SJSA1 (cell line): ENCODE measurements around the gene KCNJ2. TPM values are rescaled to one million over a fixed set of nuclear protein-coding genes. Genes with fewer than 3 reads are reported as not detected.

Experiments
- DNase-seq, 2 experiments: peaks; one replicate each; pipeline ENCODE4 v3.0.0-alpha.2; 2015 to 2020; ENCODE audit warnings: low spot score in 2 of 2, low read depth in 1 of 2
- H3K27ac ChIP-seq: fragments of 250-450 bp; sonication (Bioruptor Pico); 2 replicates; pipeline ENCODE4 v1.5.1; 2020; ENCODE audit warnings: mild to moderate bottlenecking, moderate library complexity
- H3K27me3 ChIP-seq: fragments of 250-450 bp; sonication (Bioruptor Pico); replicated peaks from 2 replicates; pipeline ENCODE4 v1.5.1; 2020; ENCODE audit warnings: mild to moderate bottlenecking, moderate library complexity
- H3K36me3 ChIP-seq: fragments of 250-450 bp; sonication (Bioruptor Pico); 2 replicates; pipeline ENCODE4 v1.5.1; 2020; ENCODE audit warnings: mild to moderate bottlenecking
- H3K4me1 ChIP-seq: fragments of 250-450 bp; sonication (Bioruptor Pico); replicated peaks from 2 replicates; pipeline ENCODE4 v1.6.1; 2021; ENCODE audit warnings: mild to moderate bottlenecking
- H3K4me3 ChIP-seq: fragments of 250-450 bp; sonication (Bioruptor Pico); 2 replicates; pipeline ENCODE4 v1.5.1; 2020; ENCODE audit warnings: mild to moderate bottlenecking
- H3K9me3 ChIP-seq: fragments of 250-450 bp; sonication (Bioruptor Pico); replicated peaks from 2 replicates; pipeline ENCODE4 v1.5.1; 2020; ENCODE audit warnings: mild to moderate bottlenecking
- total RNA-seq: library from RNA; depleted of rRNA; stranded (reverse); fragments of >200 nt; shearing (Covaris generic); gene quantifications from 2 replicates; pipeline ENCODE4 v1.2.3, GENCODE V29; 2014

Gene KCNJ2
- total RNA-seq, 1 experiment from 2014 or later = 0.03 TPM

DNA sequence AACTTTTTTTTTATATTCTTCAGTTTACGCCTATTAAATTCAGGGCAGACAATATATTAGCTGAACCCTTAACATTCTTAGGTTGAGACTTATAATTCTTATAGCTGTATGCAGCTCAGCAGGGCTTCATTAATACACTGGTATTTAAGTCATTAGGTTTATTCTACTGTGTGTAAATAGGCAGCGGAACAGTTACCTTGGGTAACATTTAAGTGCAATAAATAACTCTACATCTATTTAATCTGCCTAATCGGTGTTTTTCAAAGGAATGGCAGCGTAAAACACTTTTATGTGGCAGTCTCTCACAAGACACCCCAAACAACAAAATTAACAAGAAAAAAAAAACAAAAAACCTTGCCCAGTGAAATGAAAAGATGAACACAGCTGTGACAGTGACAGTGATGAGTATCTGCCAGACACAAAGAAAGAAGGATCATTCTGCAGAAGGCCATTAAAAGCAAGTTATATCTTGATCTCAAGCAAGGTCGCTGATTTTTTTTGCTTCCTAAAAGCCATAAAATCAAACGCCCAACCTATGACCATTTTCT, 32.6 kb downstream of the KCNJ2 start:
- Histone ChIP-seq H3K4me1 (no peaks in the 10 kb centered on the region), H3K36me3 (no peaks in the 10 kb centered on the region), H3K27ac (no peak overlapping the region), H3K4me3 (no peak overlapping the region), H3K27me3 (no peaks in the 10 kb centered on the region), H3K9me3 (no peaks in the 10 kb centered on the region)
- no peak for DNase-seq

DNA sequence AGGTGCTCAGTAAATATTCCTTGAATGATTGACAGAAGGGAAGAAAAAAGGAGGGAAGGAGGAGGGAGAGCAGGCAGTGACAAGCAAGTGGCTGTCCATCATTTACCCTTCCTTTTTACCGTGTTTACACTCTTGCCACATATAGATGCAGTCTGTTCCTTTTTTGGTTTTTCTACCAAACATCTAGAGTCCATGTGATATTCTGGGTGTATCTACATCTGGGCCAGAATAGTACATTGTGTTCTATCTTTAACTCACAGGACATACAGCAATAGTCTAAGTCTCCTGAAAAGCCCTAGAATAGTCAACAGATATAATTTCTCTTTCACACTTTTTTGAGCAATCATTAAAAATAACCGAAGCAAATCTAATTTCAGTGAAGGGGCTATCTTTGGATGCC, 33.5 kb downstream of the KCNJ2 start:
- no peak overlapping the region for H3K4me3 ChIP-seq
- no peaks in the 10 kb centered on the region for H3K27me3 ChIP-seq
- no peaks in the 10 kb centered on the region for H3K9me3 ChIP-seq
- DNase-seq = no peak
- H3K4me1 ChIP-seq = no peaks in the 10 kb centered on the region
- no peaks in the 10 kb centered on the region for H3K36me3 ChIP-seq
- no peak overlapping the region for H3K27ac ChIP-seq

DNA sequence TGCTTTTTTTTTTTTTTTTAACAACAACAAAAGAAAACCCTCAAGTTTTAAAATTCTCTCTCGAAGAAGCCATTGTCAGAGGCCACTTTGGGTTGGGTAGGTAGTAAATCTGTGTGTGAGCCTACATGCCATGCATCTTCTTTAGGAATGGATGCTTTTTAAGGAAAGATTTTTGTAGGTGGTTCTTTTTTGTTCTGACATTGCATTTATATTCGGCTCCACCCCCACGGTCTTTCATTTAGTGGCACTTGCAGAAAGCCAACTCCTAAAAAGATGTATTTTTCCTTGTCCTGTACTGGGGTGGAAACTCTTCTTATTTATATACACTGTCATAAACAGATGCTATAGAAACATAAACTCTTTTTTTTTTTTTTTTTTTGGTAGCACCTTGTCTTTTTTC, 35.1 kb downstream of the KCNJ2 start:
- Histone ChIP-seq H3K27me3 (no peaks in the 10 kb centered on the region), H3K27ac (no peak overlapping the region), H3K9me3 (no peaks in the 10 kb centered on the region), H3K4me1 (no peaks in the 10 kb centered on the region), H3K36me3 (no peaks in the 10 kb centered on the region), H3K4me3 (no peak overlapping the region)
- no peak for DNase-seq

DNA sequence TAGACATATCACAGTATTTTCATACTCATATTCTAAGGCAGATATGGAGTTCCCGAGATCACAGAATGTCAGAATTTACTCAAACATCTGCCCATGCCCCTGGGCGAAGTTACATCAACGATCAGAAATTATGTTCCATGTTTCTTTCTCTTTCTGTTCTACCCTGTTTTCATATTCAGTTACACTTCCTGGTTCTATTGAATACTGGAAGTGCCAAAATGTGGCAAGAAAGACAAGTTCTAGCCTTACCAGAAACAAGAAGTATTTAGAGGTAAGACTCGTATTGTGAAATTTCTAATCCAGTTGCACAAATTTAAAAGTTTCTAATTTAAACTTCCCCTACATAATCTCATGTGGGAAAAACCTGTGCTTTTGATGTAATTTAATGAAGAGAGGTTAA, 36.1 kb downstream of the KCNJ2 start:
- Histone ChIP-seq H3K36me3 (no peaks in the 10 kb centered on the region), H3K4me1 (no peaks in the 10 kb centered on the region), H3K4me3 (no peak overlapping the region), H3K27ac (no peak overlapping the region), H3K9me3 (no peaks in the 10 kb centered on the region), H3K27me3 (no peaks in the 10 kb centered on the region)
- no peak for DNase-seq

DNA sequence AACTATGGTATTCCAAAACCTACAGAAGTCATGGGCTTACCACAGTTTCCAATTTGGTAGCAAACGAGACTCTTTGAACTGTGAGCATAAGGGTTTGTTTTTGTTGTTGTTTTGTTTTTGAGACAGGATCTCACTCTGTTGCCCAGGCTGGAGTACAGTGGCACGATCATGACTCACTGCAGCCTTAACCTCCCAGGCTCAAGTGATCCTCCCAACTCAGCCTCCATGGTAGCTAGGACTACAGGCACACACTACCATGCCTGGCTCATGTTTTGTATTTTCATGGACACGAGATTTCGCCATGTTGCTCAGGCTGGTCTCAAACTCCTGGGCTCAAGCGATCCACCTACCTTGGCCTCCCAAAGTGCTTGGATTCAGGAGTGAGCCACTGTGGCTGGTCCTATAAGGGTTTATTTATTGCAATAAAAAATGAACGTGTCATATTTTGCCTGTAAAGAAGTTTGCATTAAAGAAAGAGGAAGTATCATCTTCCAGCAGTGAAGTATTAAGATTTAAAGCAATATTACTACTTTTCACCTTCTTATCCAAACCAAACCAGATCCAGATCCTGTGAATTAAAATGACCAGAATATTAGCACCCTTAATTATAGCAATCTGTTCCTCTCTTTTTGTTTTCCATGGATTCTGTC, 37.2 kb downstream of the KCNJ2 start:
- Histone ChIP-seq H3K9me3 (no peaks in the 10 kb centered on the region), H3K4me1 (no peaks in the 10 kb centered on the region), H3K27ac (no peak overlapping the region), H3K4me3 (no peak overlapping the region), H3K27me3 (no peaks in the 10 kb centered on the region), H3K36me3 (no peaks in the 10 kb centered on the region)
- no peak for DNase-seq

DNA sequence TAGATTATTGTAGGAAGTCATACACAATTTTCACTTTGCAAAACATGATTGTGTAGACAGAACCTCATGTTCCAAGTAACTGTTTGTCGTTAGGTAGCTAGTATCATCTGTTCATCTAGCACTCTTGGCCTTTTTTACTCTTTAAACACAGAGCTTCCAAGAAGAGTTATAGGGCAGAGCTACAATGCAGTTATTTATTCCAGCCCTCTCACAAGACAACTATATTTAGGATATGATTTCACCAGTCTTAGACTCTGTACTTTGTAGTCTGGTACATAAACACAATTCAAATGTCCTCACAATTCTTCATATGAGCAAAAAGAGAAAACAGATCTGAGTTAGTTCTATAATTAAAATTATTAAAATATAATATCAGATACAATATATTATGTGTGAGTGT, 37.9 kb downstream of the KCNJ2 start:
- Histone ChIP-seq H3K9me3 (no peaks in the 10 kb centered on the region), H3K27me3 (no peaks in the 10 kb centered on the region), H3K4me1 (no peaks in the 10 kb centered on the region), H3K36me3 (no peaks in the 10 kb centered on the region), H3K27ac (no peak overlapping the region), H3K4me3 (no peak overlapping the region)
- no peak for DNase-seq

GRCh38 chr17:70208080-70208794, 38.9 kb downstream of the KCNJ2 start:
- Histone ChIP-seq H3K27ac (no peak overlapping the region), H3K27me3 (no peaks in the 10 kb centered on the region), H3K4me3 (no peak overlapping the region), H3K9me3 (no peaks in the 10 kb centered on the region), H3K4me1 (no peaks in the 10 kb centered on the region), H3K36me3 (no peaks in the 10 kb centered on the region)
- no peak for DNase-seq

GRCh38 chr17:70208825-70209555, 39.7 kb downstream of the KCNJ2 start:
- DNase-seq = no peak
- Histone ChIP-seq H3K36me3 (no peaks in the 10 kb centered on the region), H3K4me3 (no peak overlapping the region), H3K27me3 (no peaks in the 10 kb centered on the region), H3K9me3 (no peaks in the 10 kb centered on the region), H3K4me1 (no peaks in the 10 kb centered on the region), H3K27ac (no peak overlapping the region)

- 0 out of 2 replicates have a peak, but pooled peaks cover 3% of the 10 kb centered on the region for H3K27me3 ChIP-seq
- no peaks in the 10 kb centered on the region for H3K9me3 ChIP-seq
- no peaks in the 10 kb centered on the region for H3K36me3 ChIP-seq
- H3K4me1 ChIP-seq = no peaks in the 10 kb centered on the region
- no peak overlapping the region for H3K4me3 ChIP-seq
- H3K27ac ChIP-seq = no peak overlapping the region
- DNase-seq = no peak
These were observed 46.3 kb downstream of the KCNJ2 start for GRCh38 chr17:70215656-70216055.

DNA sequence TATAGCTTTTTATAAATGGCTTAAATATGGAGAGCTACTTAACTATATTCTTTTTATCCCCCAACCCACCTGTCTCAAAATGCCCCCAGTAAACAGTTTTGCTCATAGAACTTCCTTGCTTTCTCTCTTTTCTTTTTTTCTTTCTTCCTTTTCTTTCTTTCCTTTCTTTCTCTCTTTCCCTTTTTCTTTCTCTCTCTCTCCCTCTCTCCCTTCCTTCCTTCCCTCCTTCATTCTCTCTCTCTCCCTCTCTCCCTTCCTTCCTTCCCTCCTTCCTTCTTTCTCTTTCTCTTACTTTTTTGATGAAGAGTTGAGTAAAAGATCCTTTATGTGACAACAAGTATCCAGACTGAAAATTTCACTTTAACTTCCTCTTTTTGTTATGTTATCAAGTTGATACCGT, 48.2 kb downstream of the KCNJ2 start:
- Histone ChIP-seq H3K27me3 (0 out of 2 replicates have a peak, but pooled peaks cover 3% of the 10 kb centered on the region), H3K4me1 (no peaks in the 10 kb centered on the region), H3K36me3 (no peaks in the 10 kb centered on the region), H3K27ac (no peak overlapping the region), H3K4me3 (no peak overlapping the region), H3K9me3 (no peaks in the 10 kb centered on the region)
- no peak for DNase-seq

DNA sequence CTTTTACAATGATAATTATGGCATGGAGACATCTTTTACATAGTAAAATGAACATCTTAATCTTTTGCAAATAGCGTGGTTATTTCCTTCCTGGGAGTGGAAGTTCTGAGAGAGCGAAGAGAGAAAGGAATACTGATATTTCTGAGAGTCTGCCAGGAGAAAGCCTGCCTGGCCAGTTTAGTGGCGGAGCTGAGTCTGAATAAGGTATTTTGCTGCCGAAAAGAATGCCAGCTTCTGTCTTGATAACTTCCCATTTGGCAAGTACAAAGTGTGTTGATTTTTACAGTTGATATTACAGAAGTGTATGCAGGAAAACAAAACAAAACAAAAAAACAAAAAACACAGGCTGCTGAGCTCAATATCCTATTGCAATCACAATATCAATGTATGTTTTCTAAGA, 55.9 kb downstream of the KCNJ2 start:
- H3K9me3 ChIP-seq = no peaks in the 10 kb centered on the region

More for the DNA sequence above, 55.9 kb downstream of the KCNJ2 start:
- Histone ChIP-seq H3K27me3 (no peaks in the 10 kb centered on the region), H3K36me3 (no peaks in the 10 kb centered on the region), H3K4me1 (no peaks in the 10 kb centered on the region), H3K27ac (no peak overlapping the region), H3K4me3 (no peak overlapping the region)
- no peak for DNase-seq
